ENCODE results near the gene HSCB. TPM values are rescaled to one million over a fixed set of nuclear protein-coding genes. Genes with fewer than 3 reads are reported as not detected.

The HSCB gene
- total RNA-seq, 1 experiment from 2014 or later: 21.2 TPM

- no peak overlapping the region for H2BK15ac ChIP-seq (ENCODE audit: low read depth, low read length)
- no CpG with 5 or more reads among the region's 5 CpGs for WGBS (ENCODE audit: extremely low coverage, insufficient read length, low lambda C conversion rate)
- TF ChIP-seq CTCF (conservative IDR thresholded peaks at IDR 0.05): no peak
Measured at GRCh38 chr22:28791124-28791523, 49.3 kb downstream of the HSCB start.

More at GRCh38 chr22:28791124-28791523, 49.3 kb downstream of the HSCB start:
- H4K20me1 ChIP-seq (ENCODE audit: control insufficient read depth, insufficient read depth, insufficient read length): no peaks in the 10 kb centered on the region
- H3K18ac ChIP-seq (ENCODE audit: insufficient read length, low read depth, low read length): no peak overlapping the region
- no peaks in the 10 kb centered on the region for H3K4me1 ChIP-seq (ENCODE audit: insufficient read depth, low read length)
- no peak overlapping the region for H2AK5ac ChIP-seq (ENCODE audit: insufficient read length, low read length)
- Mint-ChIP-seq H3K9me3 (no peaks in the 10 kb centered on the region; a peak in 1 of 5 replicates), H3K27ac (no peak overlapping the region), H3K4me1 (no peaks in the 10 kb centered on the region), H3K36me3 (ENCODE audit: insufficient read depth in 1 of 3, low read depth in 3 of 3) (peaks cover 30 to 53% (median 53%) of the 10 kb centered on the region in 3 experiments; a peak in 6 of 7 replicates), H3K4me3 (no peak overlapping the region), H3K27me3 (ENCODE audit: low read depth) (no peaks in the 10 kb centered on the region)
- H3K23me2 ChIP-seq (ENCODE audit: insufficient read length, low read depth, low read length, poor library complexity, severe bottlenecking): no peaks in the 10 kb centered on the region
- H3K79me2 ChIP-seq (ENCODE audit: insufficient read depth, low read length): no peaks in the 10 kb centered on the region
- no peak overlapping the region for H4K8ac ChIP-seq (replicated peaks; ENCODE audit: insufficient read length, low read depth, low read length)
- no peak for DNase-seq
- no peak overlapping the region for H3K56ac ChIP-seq (ENCODE audit: insufficient read length, low read depth, low read length)
- H3K4me2 ChIP-seq (ENCODE audit: insufficient read depth, insufficient read length, low read length): no peak overlapping the region
- no peak overlapping the region for H2AFZ ChIP-seq (ENCODE audit: low read length)
- no peak overlapping the region for H2BK12ac ChIP-seq (ENCODE audit: insufficient read length, low read depth, low read length)
- H3K23ac ChIP-seq (ENCODE audit: insufficient read length, low read depth, low read length): no peak overlapping the region
- H3K9ac ChIP-seq (ENCODE audit: extremely low read depth, insufficient read length, low read length): no peak overlapping the region
- H3K9me3 ChIP-seq (ENCODE audit: control insufficient read depth, low read depth, low read length): no peaks in the 10 kb centered on the region
- H4K5ac ChIP-seq (ENCODE audit: insufficient read length, low read depth, low read length): no peak overlapping the region
- H3K14ac ChIP-seq (ENCODE audit: insufficient read depth, low read length): no peak overlapping the region
- H2BK5ac ChIP-seq (ENCODE audit: insufficient read length, low read length): no peak overlapping the region
- no peak overlapping the region for H3T11ph ChIP-seq (ENCODE audit: low read length)
- H2BK20ac ChIP-seq (ENCODE audit: low read depth, low read length, poor library complexity, severe bottlenecking): no peak overlapping the region
- no peaks in the 10 kb centered on the region for H3K27me3 ChIP-seq (ENCODE audit: insufficient read depth, low read length)
- H3K27ac ChIP-seq (ENCODE audit: insufficient read length, low read depth, low read length): no peak overlapping the region
- H2BK120ac ChIP-seq (ENCODE audit: low read depth, low read length, poor library complexity, severe bottlenecking): no peak overlapping the region
- no peak overlapping the region for H4K91ac ChIP-seq (ENCODE audit: insufficient read length, low read depth, low read length)
- no peak overlapping the region for H3K4ac ChIP-seq (ENCODE audit: low read depth, low read length)
- no peaks in the 10 kb centered on the region for H3K79me1 ChIP-seq (ENCODE audit: insufficient read depth, low read depth, low read length, poor library complexity, severe bottlenecking)
